GM23338 (cell line): ENCODE measurements around the gene GGPS1. TPM values are rescaled to one million over a fixed set of nuclear protein-coding genes. Genes with fewer than 3 reads are reported as not detected.
A peak's percentile ranks its signal among the peaks of the same experiment; 100 is the strongest.

Experiments used
- ATAC-seq: fragments of 200-7000 bp; cut with Tn5 transposase; 3 replicates; pipeline ENCODE4 v1.9.1; 2020
- DNase-seq: peaks from one replicate; pipeline ENCODE4 v3.0.0-alpha.2; 2015; ENCODE audit warnings: low spot score
- H2AFZ ChIP-seq: fragments of 200-600 bp; sonication (generic); 2 replicates; pipeline ENCODE4 v1.8.0; 2016; ENCODE audit warnings: antibody characterized with exemption, mild to moderate bottlenecking, moderate library complexity
- H3F3A ChIP-seq: fragments of 200-600 bp; sonication (generic); replicated peaks from 2 replicates; pipeline ENCODE4 v1.8.0; 2017; ENCODE audit warnings: antibody characterized with exemption, mixed run types, low read depth
- H3K27ac ChIP-seq: fragments of 200-600 bp; sonication (generic); 2 replicates; pipeline ENCODE4 v1.6.1; 2016; ENCODE audit warnings: low read depth
- H3K27me3 ChIP-seq: fragments of 200-600 bp; sonication (generic); 2 replicates; pipeline ENCODE4 v1.8.0; 2016; ENCODE audit warnings: mild to moderate bottlenecking, mixed run types, moderate library complexity; ENCODE audit not compliant: insufficient read depth
- H3K36me3 ChIP-seq: fragments of 200-600 bp; sonication (generic); 2 replicates; pipeline ENCODE4 v1.8.0; 2016; ENCODE audit warnings: mild to moderate bottlenecking; ENCODE audit not compliant: insufficient read depth
- H3K4me1 ChIP-seq: fragments of 200-600 bp; sonication (generic); 2 replicates; pipeline ENCODE4 v1.8.0; 2016; ENCODE audit warnings: mild to moderate bottlenecking, moderate library complexity; ENCODE audit not compliant: insufficient read depth
- H3K4me2 ChIP-seq: fragments of 200-600 bp; sonication (generic); 2 replicates; pipeline ENCODE4 v1.7.1; 2017; ENCODE audit warnings: mixed run types
- H3K4me3 ChIP-seq: fragments of 200-600 bp; sonication (generic); 2 replicates; pipeline ENCODE4 v1.6.1; 2016; ENCODE audit warnings: mixed run types
- H3K79me2 ChIP-seq: fragments of 200-600 bp; sonication (generic); replicated peaks from 2 replicates; pipeline ENCODE4 v1.8.0; 2017; ENCODE audit warnings: mild to moderate bottlenecking; ENCODE audit not compliant: insufficient read depth
- H3K9me2 ChIP-seq: fragments of 200-600 bp; sonication (generic); 2 replicates; pipeline ENCODE4 v1.8.0; 2017; ENCODE audit not compliant: insufficient read depth
- H4K20me1 ChIP-seq: fragments of 200-600 bp; sonication (generic); replicated peaks from 2 replicates; pipeline ENCODE4 v1.8.0; 2017; ENCODE audit warnings: mild to moderate bottlenecking; ENCODE audit not compliant: insufficient read depth
- H3K27ac Mint-ChIP-seq: 2 replicates; pipeline ENCODE4 v1.8.0; 2020; ENCODE audit warnings: inconsistent platforms, mild to moderate bottlenecking, moderate library complexity, mixed read lengths
- H3K27me3 Mint-ChIP-seq: 3 replicates; pipeline ENCODE4 v1.8.0; 2022; ENCODE audit warnings: low read depth, mild to moderate bottlenecking, moderate library complexity, mixed read lengths, inconsistent platforms; ENCODE audit not compliant: insufficient read depth, poor library complexity
- H3K36me3 Mint-ChIP-seq: 3 replicates; pipeline ENCODE4 v1.8.0; 2021; ENCODE audit warnings: low read depth, mild to moderate bottlenecking, inconsistent platforms, moderate library complexity, mixed read lengths
- H3K4me1 Mint-ChIP-seq: 3 replicates; pipeline ENCODE4 v1.8.0; 2020; ENCODE audit warnings: mild to moderate bottlenecking, inconsistent platforms, mixed read lengths
- H3K4me3 Mint-ChIP-seq: 3 replicates; pipeline ENCODE4 v1.8.0; 2021; ENCODE audit warnings: moderate library complexity, mild to moderate bottlenecking, inconsistent platforms, mixed read lengths
- H3K9me3 Mint-ChIP-seq: 3 replicates; pipeline ENCODE4 v1.8.0; 2020; ENCODE audit warnings: moderate library complexity, mild to moderate bottlenecking, inconsistent platforms, mixed read lengths
- EZH2phosphoT487 ChIP-seq: fragments of 200-600 bp; sonication (generic); IDR thresholded peaks from one replicate; pipeline ENCODE4 v1.8.1; 2018; ENCODE audit warnings: antibody characterized with exemption; ENCODE audit not compliant: unreplicated experiment
- JUNB ChIP-seq: IDR thresholded peaks from one replicate; pipeline ENCODE4 v1.6.1; 2016; ENCODE audit warnings: antibody characterized with exemption; ENCODE audit not compliant: unreplicated experiment
- NANOG ChIP-seq: IDR thresholded peaks from 2 replicates; pipeline ENCODE4 v1.6.1; 2016; ENCODE audit warnings: antibody characterized with exemption, borderline replicate concordance
- STAT1 ChIP-seq: IDR thresholded peaks from one replicate; pipeline ENCODE4 v1.6.1; 2016; ENCODE audit warnings: antibody characterized with exemption; ENCODE audit not compliant: unreplicated experiment
- polyA plus RNA-seq: library from polyadenylated mRNA; unstranded; fragments of >200 nt; fragmentation: Nextera tagmentation; extraction: Ambion mirVana; gene quantifications from 2 replicates; pipeline ENCODE4 v1.2.1, GENCODE V29; 2016
- total RNA-seq: library from RNA; depleted of rRNA; stranded (reverse); fragments of >200 nt; shearing (Covaris generic); gene quantifications from 2 replicates; pipeline ENCODE4 v1.2.3, GENCODE V29; 2014
- TF ChIP-seq, protein P1 (sequence below): fragments of 250-450 bp; sonication (Bioruptor Pico); IDR thresholded peaks from 2 replicates; pipeline ENCODE4 v1.5.0; 2020; ENCODE audit warnings: mild to moderate bottlenecking, moderate library complexity

The GGPS1 gene
- total and polyA plus RNA-seq, 2 experiments from 2014 or later, result 33.9 to 56.8 TPM

DNA sequence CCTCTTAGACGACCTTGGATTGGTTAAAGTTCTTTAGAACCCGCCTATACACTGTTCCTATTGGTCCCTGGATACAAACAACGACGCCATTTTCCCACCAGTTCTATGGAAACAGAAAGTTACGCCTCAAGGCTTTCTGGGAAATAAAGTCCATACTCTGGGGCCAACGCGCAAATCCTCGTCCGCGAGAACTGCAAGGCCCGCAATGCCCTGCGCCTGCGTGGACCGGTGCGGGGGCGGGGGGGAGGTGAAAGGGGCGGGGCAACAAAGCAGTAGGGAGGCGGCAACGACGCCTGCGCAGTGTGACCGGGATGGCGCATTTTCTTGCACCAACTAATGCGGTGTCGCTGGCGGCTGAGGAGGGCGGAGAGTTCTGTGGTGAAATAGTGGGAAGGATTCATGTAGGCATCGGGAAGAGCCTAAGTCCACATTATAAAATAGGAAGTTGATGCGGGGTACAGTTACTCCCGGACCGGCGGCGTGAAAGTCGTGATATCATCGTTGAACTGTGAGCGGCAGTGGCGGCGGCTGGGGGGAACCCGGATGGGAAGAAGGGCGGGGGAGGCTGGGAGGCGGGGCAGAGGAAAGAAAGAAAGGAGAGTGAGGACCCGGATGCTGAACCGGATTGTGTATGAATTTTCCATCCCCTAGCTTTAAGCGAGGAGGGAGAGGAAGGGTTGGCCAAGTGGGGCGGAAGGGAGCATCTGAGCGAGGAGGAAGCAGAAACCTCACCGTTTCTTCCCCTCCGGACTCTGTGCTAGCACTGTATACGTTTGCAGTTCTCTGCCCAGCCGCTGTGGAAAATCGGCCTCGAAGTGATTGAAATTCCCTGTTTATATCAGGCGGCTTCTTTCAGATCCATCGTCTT lies at the start of gene GGPS1 (continued):
- TF ChIP-seq NANOG, result no peak

DNA sequence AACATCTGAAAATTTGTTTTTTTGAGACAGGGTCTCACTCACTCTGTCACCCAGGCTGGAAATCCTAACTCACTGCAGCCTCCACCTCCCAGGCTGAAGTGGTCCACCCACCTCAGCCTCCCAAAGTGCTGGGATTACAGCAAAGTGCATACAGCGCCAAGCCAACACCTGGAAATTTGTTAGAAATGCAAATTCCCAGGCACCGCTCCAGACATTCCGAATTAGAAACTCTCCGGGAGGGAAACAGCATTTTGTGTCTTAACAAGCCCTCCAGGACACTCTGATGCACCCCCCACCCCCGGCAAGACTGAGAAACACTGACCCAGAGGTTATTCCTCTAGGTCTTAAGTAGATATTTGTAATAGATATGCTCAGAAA lies 49.5 kb upstream of the GGPS1 start:
- no peak overlapping the region; the same call in 1 of the 2 replicates for H3K27ac Mint-ChIP-seq
- Histone ChIP-seq H3K4me2 (peak overlapping the region; percentile 66), H3K36me3 (no peaks in the 10 kb centered on the region; the same call in 1 of the 2 replicates), H3K27me3 (no peaks in the 10 kb centered on the region), H3K9me2 (no peaks in the 10 kb centered on the region), H3K79me2 (peaks cover 100% of the 10 kb centered on the region), H3F3A (no peaks in the 10 kb centered on the region), H3K4me3 (peak overlapping the region; percentile 31), H3K4me1 (peaks cover 59% of the 10 kb centered on the region), H4K20me1 (peaks cover 52% of the 10 kb centered on the region), H3K27ac (0 out of 2 replicates have a peak overlapping the region, but pooled peaks have one; percentile 5), H2AFZ (no peak overlapping the region)
- DNase-seq (peak; percentile 53), ATAC-seq (peak; percentile 40)
- 0 out of 3 replicates have a peak, but pooled peaks cover 3% of the 10 kb centered on the region for H3K36me3 Mint-ChIP-seq
- peaks cover 47% of the 10 kb centered on the region for H3K4me1 Mint-ChIP-seq
- no peak for TF ChIP-seq EZH2phosphoT487
- TF ChIP-seq, protein P1, sequence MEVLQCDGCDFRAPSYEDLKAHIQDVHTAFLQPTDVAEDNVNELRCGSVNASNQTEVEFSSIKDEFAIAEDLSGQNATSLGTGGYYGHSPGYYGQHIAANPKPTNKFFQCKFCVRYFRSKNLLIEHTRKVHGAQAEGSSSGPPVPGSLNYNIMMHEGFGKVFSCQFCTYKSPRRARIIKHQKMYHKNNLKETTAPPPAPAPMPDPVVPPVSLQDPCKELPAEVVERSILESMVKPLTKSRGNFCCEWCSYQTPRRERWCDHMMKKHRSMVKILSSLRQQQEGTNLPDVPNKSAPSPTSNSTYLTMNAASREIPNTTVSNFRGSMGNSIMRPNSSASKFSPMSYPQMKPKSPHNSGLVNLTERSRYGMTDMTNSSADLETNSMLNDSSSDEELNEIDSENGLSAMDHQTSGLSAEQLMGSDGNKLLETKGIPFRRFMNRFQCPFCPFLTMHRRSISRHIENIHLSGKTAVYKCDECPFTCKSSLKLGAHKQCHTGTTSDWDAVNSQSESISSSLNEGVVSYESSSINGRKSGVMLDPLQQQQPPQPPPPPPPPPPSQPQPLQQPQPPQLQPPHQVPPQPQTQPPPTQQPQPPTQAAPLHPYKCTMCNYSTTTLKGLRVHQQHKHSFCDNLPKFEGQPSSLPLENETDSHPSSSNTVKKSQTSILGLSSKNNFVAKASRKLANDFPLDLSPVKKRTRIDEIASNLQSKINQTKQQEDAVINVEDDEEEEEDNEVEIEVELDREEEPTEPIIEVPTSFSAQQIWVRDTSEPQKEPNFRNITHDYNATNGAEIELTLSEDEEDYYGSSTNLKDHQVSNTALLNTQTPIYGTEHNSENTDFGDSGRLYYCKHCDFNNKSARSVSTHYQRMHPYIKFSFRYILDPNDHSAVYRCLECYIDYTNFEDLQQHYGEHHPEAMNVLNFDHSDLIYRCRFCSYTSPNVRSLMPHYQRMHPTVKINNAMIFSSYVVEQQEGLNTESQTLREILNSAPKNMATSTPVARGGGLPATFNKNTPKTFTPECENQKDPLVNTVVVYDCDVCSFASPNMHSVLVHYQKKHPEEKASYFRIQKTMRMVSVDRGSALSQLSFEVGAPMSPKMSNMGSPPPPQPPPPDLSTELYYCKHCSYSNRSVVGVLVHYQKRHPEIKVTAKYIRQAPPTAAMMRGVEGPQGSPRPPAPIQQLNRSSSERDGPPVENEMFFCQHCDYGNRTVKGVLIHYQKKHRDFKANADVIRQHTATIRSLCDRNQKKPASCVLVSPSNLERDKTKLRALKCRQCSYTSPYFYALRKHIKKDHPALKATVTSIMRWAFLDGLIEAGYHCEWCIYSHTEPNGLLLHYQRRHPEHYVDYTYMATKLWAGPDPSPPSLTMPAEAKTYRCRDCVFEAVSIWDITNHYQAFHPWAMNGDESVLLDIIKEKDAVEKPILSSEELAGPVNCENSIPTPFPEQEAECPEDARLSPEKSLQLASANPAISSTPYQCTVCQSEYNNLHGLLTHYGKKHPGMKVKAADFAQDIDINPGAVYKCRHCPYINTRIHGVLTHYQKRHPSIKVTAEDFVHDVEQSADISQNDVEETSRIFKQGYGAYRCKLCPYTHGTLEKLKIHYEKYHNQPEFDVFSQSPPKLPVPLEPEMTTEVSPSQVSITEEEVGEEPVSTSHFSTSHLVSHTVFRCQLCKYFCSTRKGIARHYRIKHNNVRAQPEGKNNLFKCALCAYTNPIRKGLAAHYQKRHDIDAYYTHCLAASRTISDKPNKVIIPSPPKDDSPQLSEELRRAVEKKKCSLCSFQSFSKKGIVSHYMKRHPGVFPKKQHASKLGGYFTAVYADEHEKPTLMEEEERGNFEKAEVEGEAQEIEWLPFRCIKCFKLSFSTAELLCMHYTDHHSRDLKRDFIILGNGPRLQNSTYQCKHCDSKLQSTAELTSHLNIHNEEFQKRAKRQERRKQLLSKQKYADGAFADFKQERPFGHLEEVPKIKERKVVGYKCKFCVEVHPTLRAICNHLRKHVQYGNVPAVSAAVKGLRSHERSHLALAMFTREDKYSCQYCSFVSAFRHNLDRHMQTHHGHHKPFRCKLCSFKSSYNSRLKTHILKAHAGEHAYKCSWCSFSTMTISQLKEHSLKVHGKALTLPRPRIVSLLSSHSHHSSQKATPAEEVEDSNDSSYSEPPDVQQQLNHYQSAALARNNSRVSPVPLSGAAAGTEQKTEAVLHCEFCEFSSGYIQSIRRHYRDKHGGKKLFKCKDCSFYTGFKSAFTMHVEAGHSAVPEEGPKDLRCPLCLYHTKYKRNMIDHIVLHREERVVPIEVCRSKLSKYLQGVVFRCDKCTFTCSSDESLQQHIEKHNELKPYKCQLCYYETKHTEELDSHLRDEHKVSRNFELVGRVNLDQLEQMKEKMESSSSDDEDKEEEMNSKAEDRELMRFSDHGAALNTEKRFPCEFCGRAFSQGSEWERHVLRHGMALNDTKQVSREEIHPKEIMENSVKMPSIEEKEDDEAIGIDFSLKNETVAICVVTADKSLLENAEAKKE (CRISPR knock-in tag), result no peak
- TF ChIP-seq JUNB, result no peak
- no peak for TF ChIP-seq STAT1
- H3K9me3 Mint-ChIP-seq, result no peaks in the 10 kb centered on the region
- peak overlapping the region; percentile 44 for H3K4me3 Mint-ChIP-seq
- H3K27me3 Mint-ChIP-seq, result peaks cover 5% of the 10 kb centered on the region
